HG02571 (cell line): ENCODE measurements around the gene ACSS1.
A peak's percentile ranks its signal among the peaks of the same experiment; 100 is the strongest.

Experiments used
- ATAC-seq: cut with Tn5 transposase; IDR thresholded peaks from one replicate; pipeline ENCODE4 v1.9.1; 2021; ENCODE audit warnings: mild to moderate bottlenecking, moderate library complexity; ENCODE audit not compliant: unreplicated experiment

Gene ACSS1

DNA sequence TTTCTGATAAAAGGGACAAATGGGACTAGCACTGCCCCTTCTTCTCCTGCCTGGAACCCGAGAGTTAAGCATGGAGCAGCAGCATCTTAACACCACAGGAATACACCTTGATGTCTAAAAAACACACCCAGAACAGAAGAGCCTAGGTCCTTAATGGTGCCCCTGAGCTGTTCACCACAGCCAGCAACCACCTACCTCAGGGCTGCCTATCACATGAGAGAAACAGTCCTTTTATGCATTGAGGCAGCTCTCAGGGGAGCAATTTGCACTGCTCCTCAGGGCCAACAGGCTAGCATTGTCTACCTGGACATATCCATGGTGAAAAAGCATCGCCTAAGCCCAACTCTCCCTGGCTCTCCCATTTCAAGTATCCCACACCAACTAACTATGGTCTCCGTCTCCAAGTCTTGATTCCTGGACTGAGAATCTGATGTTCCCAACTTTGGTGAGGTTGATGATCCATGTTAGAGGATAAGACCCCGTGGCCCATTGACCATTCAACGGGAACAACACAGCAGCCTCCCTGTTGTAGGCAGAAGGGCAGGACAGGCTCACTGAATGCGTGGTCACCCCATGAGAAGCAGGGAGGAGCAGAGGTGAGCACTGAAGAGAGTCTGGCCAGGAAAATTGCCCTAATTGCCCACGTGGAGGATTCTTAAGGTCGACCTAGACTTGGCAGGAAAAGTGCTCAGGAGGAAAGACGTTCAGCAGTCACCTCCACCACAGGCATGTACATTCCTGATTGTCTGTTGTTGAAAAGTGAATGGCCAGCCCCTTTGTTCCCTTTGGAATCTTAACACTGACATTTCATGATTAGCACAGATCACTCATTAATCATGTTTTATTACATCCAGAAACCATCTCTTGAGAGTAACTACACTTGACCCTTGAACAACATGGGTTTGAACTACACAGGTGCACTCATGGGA is 61.2 kb downstream of the ACSS1 start:
- no peak for ATAC-seq

DNA sequence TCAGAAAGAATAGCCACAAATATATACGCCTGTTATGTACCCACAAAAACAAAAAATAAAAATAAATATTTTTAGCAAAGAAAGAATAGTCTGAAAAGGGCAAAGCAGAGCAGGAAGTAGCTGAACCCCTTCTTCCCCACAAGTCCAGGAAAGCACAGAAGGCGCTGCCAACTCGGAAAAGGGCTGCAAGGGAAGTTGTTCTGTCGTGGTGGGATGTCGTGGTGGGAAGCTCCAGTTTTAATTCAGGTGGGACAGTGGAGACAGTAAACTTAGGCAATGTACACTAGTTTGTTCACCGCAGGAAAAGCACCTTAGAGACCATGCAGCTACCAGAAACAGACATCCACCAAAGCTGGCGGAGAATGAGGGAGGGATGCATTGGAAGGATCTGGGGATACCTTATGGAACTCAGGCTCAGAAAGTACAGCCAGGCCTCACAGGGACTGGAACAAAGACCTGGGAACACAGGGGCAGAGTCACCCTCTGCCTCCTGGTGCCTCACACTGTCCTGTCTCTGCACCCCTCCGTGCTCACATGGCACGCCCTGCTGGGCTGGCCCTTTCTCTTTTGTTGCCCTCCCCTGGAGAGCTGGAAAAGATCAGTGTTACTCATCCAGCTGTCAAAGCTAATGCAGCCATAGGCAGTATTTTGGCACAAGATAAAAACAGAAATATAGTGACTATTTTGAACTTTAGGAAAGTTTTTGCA is 62.0 kb downstream of the ACSS1 start:
- ATAC-seq = no peak

DNA sequence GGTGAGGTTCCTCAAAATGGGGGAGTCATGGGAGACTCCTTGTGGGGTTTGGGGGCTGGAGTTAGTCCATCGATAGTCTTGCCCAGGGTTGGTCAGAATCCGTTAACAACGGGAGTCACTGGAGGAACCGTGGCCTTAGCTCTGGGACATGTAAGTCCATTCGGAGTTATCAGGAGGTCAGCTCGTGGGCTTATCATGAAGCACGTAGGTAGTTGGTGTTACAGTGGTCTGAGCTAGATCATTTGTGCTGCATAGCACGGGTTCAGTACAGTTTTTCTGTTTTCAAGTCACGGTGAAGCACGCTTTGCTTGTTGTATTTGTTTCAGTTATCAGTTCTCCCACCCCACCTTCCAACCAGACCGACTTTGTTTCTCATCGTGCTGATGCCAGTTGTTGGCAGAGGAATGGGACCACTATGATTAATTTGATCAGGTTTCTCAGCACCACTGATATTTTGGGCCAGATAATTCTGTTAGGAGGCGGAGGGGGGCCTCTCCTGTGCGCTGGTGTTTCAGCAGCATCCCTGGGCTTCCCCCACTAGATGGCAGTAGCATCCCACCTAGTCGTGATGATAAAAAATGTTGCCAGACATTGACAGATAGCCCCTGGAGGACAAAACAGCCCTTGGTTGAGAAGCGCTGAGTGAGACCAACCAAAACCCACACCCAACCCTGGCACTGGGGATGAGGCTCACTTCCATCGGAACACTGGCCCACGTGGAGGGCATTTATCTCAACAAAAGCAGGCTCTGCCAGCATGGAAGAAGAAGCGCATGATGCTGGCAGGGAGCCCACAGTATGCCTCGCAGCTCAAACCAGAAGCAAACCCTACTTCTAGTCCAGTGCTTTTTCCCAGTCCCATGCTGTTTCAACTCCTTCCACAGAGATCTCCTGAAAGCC is 63.2 kb downstream of the ACSS1 start:
- no peak for ATAC-seq

DNA sequence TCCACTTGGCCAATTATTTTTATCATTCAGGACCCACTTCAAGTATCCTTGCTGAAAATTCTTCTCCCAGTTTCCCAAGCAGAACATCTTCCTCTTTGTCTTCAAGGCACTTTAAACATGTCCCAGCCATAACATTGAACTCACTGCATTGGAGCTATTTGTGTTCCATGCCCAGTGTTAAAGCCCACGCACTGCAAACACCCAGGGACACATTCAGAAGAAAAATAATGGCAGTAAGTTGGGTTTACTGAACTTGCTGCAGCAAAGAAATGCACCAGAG is 63.8 kb downstream of the ACSS1 start:
- no peak for ATAC-seq

DNA sequence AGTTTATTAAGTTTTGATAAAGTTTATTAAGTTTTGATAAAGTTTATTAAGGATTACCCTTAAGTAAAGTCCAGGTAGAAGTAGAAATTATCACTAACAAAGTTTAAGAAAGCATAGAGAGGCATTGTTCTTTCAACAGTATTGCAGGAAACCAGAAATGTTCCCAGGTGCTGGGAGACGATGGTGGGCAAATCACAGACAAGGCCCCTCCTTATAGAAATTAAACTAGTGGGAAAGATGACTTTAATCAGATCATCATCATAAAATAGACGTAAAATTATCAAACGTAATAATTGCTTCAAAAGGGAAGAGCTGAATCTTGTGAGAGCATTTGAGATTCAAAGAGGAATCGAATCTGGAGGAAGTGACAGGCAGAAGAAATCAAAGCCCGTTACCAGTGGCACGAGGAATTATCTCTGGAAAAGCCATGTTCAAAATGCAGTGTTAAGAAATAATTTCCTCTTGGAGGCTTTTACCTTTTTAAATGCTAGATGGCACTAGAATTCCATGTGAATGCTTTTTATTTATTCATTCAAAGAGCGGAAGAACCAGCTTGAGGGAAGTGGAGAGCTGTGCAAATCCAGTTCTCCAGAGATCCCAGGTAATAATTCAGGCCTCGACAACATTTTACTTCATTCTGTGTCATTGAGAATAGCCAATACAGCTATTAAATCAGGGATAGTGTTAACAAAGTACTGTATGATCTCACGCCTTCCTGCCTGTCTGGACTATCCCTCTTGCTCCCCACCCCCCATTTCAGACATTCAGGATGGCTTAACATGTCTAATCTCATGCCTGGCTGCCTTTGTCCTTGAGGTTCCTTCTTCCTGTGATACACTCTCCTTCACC is 64.4 kb downstream of the ACSS1 start:
- no peak for ATAC-seq

DNA sequence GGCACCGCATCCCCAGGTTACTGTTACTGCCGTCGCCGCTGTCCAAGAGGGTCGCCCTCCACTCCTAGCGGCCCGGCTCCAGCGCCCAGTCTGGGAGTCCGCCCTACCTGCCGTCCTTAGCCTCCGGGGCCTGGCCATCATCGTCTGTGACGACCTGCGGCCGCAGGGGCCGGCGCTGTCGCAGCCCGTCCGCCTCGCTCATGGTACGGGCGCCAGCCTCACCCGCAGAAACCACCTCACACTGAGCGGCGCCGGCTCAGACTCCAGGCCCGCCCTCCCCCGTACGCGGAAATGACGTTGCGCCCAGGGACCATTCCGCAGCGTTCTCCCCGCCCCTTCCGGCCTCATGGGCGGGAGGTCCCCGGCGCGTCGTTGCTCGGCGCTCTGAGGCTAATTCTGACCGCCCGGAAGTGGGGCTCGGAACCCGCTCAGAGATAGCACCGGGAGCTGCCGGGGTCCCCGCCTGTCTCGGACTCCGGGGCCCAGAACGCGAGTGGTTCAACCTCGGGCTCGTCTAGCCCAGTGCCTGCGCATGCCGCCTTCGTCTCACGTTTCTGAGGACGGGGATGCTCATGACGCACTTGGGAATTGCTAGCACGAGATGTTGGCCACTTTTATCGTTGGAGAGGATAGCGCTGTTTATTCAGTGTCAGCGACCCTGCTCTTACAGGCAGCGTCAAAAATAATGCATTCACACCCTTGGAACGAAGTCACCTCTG is 65.3 kb downstream of the ACSS1 start, which contains the start of gene APMAP:
TSS of gene APMAP (minus strand) at position 265 of the 719 bp plus-strand sequence. CDS start at position 202, 63 bp downstream.
- peak; percentile 98 for ATAC-seq

DNA sequence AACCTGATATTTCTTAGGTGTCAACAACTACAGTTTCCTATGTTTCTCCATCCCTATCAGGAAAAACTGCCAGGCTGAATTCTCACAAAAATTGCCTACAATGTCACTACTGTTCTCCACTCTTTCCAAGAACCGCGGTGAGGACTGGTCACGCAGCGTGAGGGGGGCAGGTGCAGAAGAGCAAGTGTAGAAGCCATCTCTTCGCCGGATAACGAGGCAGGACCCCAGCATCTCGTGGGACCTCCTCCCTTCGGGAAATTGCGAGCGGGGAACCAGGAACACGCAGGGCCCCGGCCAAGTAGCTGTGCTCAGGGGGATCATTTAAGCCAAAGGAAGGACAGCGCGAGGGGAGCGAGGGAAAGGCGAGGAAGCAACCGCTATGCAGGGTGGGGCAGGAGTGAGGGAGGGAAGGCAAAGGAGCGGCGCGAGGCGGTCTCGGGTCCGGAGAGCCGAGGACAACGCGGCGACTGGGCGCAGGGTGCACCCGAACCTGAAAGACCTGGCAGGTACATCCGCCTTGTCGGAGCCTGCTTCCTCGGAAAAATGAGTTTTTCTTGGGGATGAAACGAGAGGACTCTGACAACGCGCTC is 65.9 kb downstream of the ACSS1 start:
- peak; percentile 25 for ATAC-seq

DNA sequence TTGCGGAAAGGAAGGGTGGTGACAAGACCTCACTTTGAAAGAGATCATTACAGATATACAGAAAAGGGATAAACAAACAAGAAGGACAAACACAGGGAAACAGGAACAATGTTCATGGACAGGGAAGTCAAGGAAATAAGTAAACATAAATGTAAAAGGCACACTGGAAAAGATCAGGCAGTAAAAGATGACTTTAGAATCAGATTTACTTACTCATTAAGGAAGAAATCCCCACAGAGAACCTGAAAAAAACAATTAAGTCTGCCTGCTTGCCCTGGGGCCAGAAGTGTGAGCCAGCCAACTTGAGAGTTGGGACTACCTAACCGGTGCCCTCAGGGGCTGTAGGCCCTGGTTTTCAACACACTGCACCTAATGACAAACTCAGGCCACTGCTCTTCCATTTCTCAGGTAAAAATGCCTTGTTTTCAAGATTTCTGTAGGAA is 67.1 kb downstream of the ACSS1 start:
- ATAC-seq = no peak

DNA sequence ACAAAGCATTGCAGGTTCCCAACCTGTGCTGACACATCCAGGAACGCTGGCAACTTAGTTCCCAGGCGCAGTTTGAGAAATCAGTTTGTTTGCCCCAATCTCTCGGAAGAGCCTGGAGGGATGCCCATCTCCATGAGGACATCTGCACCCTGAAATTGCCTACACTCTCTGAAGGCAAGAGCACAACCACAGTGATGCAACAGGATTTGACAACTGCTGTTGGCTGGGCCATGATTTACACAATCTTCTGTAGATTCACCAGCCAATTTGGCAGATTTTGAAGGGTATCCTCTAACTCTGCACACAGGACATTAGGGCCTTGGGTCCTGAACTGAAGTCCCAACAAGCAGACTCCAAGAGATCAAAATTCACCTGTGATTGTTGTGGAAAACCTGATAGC is 68.8 kb downstream of the ACSS1 start:
- no peak for ATAC-seq

DNA sequence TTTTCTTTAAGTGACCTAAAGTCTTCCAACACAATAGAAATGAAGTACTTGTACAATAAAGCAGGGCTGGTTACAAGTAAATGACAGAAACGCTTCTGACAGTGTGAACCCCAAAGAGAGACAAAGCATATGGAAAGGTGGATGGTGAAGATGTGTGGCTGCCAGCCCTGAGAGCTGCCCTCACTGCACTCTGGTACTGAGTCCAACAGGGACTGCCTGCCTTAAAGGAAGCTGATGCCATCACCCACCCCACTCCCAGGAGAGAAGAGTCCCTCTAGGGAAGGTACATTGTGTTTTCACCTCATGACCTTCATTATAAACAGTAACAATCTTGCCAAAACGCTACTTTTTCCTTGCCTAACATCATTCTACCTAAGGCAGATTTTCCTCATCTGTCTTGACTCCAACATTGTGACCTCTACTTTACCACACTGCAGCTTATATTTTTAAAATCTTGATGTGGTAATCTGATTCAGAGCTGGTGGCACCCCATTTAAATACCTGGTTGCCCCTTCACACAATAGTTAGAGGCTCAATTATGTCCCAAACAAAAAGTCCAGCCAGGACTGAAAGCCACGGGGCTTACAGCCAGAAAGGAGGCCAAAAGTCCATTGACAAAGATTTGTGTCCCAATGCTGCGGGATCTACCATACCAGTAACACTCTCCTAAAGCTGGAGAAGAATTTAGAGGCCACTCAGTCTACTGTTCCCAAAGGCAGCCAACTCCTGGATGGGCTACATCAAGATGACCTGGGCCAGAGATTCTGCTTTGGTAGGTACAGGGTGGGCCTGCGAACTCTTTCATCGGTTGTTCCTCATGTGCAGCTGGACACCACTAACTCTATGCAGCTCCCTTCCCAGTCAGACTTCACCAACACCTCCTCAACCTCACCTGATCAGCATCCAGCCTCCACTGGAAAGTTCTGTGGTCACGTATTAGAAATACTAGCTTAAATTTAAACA is 69.8 kb downstream of the ACSS1 start:
- no peak for ATAC-seq

DNA sequence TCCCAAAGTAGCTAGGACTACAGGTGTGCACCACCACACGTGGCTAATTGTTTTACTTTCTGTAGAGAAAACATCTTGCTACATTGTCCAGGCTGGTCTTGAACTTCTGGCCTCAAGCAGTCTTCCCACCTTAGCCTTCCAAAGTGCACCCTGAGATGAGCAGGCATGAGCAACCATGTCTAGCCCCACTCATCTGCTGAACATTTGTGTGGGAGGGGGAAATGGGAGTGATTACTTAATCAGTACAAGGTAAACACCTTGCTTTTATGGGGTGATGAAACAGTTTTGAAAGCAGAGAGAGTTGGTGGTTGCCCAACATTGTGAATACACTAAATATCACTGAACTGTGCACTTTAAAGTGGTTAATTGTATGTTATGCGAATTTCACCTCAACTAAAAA is 70.7 kb downstream of the ACSS1 start:
- ATAC-seq = no peak

DNA sequence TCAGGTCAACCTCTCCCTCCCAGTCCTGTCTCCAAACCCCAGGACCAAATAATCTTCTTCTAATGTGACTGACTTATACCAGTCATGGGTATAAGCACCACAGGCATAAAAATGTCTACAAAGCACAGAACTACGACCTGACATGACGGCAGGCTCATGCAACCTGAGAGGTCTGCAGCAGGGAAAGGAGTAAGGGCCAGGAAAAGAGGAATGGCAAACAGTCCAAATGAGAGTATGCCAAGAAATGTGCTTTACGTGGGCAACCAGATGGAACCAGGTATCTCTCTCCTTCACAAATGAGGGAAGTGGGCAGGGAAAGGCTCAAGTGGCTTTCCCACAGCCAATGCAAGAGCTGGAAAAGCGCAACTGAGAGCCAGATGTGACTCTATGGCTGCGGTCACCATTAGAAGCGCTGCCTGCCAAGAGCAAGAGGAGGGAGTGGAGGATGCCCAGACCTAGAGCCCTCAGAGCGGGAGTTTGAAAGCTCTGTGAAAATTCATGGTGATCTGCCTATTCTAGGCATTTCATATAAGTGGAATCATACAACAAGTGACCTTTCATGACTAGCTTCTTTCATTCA is 71.4 kb downstream of the ACSS1 start:
- ATAC-seq = no peak

DNA sequence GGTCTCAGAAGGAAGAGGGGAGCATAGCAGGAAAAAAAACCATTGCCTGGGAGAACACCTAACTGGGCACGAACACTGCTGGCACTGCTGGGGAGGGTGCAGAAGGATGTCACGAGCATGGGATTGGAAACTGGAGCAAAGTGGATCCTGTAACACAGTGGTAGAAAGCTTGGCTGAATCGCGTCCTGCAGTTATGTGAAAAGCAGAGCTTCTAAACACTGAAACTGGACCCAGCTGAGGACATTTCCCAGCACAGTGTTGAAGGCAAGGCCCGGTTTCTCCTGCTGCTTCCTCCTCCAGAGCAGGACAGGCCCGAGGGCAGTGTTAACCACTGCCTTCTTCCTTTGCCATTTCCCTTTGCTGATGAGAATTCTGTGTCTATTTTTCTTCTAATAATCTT is 72.1 kb downstream of the ACSS1 start:
- ATAC-seq = no peak

DNA sequence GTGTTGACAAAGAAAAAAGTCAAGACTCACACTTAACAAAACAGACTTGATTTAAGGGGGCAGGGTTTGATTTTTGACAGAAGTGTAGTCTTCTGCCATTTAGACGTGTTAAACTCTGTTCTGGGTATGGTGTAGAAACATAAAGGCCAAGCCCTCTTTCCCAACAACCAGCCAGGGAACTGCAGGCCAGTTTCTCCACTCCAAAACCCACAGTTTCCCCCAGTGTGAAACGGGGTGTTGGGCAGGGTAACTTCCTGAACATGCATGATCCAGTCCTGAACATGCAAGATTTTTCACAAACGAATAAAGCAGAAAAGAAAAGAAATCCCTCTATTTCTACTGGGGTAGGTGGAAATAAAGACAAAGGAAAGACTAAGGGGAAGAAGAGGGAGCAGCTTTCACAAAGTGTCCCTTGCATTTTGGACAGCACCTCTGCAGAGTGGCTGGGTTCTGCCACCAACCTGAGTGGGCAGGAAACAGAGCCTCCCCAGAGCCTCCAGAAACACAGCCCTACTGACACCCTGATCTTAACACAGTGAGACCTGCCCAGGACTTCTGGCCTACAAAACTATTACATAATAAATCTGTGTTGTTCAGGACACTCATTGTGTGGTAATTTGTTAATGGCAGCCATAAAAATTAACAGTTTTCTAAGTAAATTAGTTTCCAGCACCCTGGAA is 72.8 kb downstream of the ACSS1 start:
- ATAC-seq = no peak

DNA sequence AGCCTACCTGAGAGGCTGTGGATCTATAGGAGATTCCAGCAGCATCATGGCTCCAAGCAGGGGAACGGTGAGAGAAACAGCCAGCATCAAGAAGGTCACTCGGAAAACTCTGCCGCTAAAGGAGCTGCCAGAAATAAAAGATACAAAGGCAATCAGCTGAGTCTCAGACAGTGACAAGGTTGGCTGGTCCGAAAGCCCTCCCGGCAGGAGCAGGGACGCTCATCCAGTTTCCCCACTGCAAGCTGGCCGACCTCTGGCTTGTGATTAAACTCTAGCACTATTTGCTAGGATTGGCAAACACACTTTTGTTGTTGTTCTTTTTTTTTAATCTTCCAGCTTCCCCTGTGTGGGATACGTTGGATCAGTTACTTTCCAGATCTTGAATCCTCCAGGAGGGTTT is 74.0 kb downstream of the ACSS1 start:
- no peak for ATAC-seq

DNA sequence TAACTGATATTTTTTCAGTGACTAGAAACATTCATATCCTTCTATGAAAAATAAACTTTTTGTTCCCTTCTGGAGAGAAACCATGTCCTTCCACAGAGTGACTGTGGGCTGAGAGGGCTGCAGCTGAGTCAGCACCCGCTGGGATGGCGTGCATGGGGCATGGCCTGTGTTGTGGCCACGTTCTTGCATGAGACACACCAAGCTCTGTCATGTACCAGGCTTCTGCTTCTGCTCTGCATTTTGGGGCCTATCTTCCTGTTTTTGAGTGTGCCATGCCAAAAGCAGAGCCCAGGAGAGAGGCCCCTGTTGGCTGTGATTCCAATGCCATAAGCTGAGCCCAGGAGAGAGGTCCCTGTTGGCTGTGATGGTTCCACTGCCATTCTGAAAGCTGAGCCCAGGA is 76.1 kb downstream of the ACSS1 start:
- ATAC-seq = no peak

DNA sequence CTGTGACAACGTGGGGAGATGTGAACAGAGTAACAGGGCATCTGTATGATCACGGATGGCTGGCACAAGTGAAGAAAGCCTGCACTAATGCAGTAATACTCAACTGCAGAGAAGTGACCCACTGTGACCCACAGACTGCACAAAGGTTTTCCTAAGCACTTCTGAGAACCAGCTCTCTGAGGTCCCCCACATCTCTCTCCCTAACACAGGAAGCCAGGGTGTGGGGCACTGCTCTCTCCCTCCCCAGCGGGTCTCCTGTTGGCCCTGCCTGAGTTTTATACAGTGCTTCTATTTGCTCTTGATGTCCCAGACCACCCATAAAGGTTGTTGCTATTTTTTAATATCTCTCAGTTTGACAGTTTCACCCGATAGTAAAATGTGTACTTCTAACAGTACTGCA is 76.7 kb downstream of the ACSS1 start:
- no peak for ATAC-seq
